ENCODE results near the gene CD300E.
"Not testable (repeated sequence)": the region's sequence is repeated elsewhere in the genome, so short reads cannot be mapped to it uniquely, and the experiment has no call there.

Gene CD300E

DNA sequence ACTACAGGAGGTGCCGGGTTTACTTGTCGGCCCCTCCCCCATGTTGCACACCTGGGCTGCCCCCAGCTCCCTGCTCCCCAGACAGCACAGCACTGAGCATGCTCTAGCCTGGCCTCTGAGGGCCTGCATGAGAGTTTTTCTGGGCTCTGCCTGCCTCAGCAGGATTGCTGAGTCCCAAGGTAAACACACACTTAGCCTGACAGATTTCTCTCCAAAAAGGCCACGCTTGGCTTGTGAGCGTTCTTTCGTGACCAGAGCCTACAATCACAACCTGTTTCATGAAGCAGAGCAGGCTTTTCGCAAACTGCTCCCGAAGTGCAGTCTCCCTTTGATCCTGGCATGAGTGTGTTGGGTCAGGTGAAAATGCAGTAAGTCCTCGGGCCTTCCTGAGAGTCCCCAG lies 9.8 kb upstream of the CD300E start:
- DNase-seq = no peak

DNA sequence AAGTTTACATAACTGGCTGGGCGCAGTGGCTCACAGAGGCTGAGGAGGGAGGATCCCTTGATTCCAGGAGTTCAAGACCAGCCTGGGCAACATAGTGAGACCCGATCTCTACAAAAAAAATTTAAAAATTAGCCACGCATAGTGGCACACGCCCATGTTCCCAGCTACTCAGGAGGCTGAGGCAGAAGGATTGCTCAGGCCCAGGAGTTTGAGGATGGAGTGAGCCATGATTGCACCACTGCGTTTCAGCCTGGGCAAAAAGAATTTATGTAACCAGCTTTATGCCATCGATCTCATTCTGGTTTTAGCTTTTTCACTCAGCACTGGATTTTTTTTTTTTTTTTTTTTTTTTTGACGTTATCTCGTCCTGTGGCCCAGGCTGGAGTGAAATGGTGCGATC lies 9.1 kb upstream of the CD300E start:
- no peak for DNase-seq

DNA sequence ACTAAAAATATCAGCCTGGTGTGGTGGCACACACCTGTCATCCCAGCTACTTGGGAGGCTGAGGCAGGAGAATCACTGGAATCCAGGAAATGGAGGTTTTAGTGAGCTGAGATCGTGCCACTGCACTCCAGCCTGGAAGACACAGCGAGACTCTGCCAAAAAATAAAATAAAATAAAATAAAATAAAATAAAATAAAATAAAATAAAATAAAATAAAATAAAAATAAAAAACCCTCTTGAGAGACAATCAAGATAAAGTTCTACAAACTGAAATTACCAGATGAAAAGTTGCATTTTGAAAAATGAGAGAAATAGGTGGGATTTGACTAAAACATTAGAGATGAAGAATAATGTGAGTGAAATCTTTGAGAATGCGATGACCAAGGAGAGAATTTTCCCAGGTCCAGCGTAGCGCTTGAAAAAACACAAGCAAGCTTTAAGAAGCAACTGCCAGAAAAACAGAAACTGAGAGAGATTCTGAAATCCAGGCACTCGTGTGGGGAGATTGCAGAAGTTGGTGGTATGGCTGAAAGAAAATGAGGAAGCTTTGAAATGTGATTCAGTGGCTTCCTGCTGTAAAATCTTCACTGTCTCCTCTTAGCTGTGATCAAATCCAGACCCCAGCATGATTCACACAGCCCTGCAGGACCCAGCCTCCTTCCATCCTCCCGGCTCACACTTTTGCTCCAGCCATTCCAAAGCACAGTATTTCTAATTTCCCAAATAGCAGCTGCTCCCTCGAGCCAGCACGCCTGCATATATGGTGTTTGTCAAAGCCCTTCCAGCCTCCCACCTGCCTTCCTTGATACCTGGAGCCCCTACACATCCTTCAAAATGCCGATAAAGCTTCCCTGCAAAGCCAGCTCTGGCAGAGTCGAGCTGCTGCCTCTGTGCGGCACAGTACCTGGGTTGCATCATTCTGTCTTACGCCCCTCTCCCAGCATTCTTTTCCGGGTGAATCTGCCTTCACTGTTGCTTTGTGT lies 8.2 kb upstream of the CD300E start:
- DNase-seq = no peak

DNA sequence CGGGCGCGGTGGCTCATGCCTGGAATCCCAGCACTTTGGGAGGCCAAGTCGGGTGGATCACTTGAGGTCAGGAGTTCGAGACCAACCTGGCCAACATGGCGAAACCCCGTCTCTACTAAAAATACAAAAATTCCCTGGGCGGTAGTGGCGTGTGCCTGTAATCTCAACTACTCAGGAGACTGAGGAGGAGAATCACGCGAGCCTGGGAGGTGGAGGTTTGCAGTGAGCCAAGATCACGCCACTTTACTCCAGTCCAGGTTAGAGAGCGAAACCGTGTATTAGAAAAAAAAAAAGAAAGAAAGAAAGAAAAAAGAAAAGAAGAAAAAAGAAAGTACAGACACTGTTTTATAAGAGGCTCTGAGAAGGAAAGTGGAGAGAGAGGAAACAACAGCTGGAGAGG lies 6.7 kb upstream of the CD300E start:
- DNase-seq = not testable (repeated sequence)

DNA sequence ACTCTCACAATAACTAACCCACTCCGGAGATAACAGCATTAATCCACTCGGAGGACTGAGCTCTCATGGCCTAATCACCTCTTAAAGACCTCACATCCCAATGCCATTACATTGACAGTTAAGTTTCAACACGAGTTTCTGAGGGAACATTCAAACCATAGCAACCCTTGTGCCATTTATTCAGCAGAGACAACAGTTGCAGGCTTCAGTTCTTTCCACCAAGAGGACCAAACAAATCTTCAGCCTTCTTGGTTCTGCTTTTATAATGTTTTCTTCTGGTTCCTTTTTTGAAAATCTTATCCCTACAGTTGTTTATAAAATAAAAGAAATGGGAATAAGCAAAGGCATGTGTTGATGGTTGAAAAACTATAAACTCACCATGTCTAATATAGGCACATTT lies 2.1 kb upstream of the CD300E start:
- no peak for DNase-seq

DNA sequence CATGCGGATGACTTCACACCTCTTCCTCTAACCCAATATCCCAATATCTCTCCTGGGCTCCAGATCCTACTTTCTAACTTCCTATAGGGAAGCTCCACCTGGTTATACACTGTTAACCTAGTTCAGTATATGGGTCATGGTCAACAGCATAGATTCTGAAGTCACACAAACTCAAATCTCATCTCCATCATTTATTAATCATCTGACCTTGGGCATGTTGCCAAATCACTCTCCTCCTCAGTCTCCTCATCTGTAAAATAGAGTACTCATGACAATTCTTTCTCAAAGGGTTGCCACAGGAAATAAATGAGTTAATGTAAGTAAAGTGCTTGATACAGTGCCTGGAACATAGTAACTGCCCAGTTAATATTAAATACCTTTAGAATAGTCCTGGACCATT lies 593 bp upstream of the CD300E start:
- no peak for DNase-seq

DNA sequence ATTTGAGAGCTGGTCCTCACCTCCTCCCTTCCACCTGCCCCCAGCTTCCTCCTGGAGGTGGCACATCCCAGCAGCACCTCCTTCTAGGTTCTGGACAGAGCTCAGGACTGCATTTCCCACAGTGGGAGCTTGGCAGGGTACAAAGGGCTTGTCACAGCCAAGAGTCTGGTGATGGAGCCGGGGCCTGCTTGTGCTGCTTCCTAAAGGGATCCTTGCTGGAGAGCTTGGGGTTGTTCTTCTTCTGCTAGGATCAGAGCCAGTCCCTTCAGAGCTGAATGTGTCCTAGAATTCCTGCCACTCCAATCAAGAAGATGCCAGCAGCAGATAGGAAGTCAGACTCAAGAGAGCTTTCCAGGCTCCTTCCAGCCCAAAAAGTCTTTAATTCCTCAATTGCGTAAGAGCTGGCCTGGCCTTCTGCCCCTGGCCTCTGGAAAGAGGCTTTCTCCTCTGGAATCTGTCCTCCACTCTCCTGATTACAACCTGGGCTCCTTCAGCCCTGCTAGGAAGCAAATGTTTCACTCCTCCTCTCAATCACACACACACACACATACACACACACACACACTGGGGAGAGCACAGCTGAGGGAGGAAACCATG lies 4.4 kb downstream of the CD300E start:
- no peak for DNase-seq

DNA sequence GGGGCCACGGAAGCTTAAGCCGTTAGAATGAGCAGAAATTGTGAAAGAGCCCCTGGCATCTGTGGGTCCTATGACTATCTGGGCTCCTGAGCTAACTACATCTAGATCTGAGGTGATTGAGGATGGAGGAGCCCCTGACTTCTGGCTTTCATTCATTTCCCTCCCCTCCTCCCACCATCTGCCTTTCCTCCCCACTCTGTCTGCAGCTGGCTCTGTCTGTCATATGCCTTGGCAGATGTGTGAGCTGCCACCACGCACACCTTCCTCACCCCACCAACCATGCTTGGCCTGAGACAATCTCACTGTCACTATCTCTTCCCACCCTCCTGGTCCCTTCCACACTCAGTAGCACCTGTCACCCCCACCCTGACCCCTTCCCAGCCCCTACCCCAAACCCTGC lies 5.1 kb downstream of the CD300E start:
- DNase-seq = no peak

DNA sequence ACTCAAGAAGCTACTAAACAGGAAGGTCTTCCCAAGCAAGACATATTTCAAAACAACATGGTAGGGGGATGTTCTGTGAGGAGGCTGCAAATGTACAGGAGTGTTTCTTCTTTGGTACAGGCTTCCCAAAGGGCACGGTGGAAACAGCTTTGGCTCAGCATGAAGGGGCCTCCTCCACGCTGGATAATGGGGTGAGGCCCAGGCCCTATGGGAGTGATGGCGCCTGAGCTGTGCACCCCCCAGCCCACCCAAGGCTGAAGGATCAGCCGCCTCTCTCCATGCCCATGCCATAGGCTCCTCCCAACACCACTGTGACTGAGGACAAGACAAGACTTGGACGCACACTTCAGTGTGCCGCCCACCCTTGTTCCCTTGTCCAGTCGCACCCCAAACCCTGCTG lies 6.8 kb downstream of the CD300E start:
- no peak for DNase-seq

DNA sequence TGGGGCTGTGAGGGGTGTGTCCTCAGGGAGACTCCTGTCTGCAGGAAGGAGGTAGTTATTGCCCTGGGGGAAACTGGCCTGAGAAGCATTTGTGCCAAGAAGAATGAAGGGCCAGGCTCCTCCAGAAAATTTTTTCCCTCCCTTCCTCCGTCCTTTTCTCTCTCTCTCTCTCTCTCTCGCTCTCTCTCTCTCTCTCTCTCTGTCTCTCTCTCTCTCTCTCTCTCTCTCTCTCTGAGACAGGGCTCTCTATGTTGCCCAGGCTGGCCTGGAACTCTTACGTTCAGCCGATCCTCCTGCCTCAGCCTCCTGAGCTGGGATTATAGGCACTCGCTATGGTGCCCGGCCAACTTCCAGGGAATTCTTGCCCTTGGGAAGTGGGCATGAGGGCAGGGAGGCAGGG lies 11.5 kb downstream of the CD300E start:
- no peak for DNase-seq

DNA sequence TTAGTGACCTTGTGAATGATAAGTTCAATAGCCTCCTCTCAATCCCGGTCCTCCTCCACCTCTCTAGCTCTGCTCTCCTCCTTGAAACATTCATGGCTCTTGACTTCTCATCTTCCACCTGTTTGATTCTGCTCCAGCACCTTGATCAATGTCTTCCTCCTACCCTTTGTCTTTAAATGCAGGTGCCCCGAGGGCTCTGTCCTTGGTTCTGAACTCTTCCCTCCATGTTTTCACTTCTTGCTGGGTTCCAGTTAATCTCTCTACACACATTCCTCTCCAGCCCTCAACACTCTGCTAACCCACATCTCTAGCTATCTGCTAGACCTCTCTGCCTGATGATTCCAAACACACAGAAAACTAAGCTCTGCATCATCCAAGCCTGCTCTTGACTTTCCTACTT lies 13.4 kb downstream of the CD300E start:
- no peak for DNase-seq

DNA sequence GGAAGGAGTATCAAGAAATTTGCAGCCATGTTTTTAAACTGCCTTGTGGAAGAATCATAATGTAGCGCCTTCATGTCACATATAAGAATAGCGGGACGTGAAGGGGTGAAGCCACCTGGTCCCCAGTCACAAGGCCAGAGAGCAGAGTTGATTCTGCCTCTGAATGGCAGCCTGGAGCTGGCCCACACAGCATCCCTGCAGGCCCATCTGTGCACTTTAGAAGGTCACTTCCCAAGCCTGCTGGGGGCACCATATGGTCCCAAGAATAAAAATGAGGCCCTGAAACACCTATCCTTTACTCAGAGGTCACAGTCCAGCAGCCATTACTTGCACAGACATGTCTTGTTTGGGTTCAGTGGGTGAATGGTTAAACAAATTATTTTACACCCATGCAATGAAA lies 15.0 kb downstream of the CD300E start:
- DNase-seq = no peak

DNA sequence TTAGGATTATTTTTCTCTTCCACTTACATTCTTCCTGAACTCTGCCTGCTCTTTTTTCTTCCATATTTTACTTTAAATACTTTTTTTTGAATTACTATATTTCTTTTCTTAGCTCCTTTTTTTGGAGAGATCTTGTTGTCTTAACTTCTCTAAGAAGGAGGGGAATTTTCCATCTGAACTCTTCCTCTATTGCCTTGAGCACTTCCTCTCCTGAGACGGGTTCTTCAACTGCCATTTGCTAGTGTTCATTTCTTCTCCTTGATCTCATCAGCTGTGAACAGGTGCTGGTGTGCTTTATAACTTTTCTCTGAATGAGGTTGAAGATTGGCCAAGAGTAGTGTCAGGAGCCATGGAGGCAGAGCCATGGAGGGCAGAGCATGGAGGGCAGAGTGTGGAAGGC lies 16.3 kb downstream of the CD300E start:
- DNase-seq = no peak

DNA sequence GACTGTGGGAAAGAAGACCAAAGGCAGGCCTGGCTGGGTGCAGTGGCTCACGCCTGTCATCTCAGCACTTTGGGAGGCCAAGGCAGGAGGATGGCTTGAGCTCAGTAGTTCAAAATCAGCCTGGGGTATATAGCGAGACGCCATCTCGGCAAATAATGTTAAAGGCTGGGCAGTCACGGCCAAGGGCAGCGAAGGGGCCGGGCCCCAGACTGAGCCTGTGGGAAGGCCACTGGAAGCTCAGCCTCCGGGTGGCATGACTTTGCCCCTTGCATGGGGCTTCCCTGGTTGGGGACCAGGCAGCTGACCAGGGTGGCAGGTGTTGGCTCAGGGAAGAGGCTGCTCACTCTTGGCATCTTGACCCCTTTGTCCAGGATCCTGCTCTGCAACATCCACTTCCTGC lies 17.5 kb downstream of the CD300E start:
- DNase-seq = no peak

DNA sequence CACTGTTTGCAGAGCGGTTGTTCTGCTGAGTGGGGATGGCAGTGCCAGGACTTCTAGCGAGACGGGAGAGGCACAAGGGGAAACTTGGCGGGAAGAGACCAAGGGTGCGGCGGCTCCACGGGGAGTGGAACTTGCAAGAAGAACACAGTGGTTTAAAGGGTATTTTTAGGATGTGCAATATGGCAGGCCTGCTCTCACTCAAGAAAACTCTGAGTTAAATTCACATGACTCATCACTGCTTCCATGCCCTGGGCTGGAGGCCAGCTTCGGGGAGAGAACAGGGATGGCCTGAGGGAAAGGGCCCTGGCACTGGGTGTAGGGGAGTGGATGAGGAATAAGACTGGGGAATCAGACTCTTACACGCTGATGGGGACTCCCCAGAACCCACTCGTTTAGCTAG lies 18.2 kb downstream of the CD300E start:
- no peak for DNase-seq

DNA sequence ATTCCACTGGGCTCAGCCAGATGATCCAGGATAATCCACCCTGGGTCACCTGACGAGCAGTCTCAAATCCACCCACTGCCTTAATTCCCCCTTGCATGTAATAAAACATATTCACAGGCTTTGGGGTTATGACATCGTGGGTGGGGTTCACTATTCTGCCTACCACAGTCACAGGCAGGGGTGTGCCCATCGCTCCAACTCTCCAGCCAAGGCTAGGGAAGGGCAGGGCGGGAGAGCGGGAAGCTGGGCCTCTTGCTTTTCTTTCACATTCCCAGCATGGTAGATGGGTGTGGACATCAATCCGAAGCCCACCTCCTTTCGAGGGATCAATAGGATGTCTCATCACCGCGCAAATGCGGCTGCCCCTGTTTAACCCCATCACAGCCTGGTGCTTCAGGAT lies 18.8 kb downstream of the CD300E start:
- DNase-seq = no peak

DNA sequence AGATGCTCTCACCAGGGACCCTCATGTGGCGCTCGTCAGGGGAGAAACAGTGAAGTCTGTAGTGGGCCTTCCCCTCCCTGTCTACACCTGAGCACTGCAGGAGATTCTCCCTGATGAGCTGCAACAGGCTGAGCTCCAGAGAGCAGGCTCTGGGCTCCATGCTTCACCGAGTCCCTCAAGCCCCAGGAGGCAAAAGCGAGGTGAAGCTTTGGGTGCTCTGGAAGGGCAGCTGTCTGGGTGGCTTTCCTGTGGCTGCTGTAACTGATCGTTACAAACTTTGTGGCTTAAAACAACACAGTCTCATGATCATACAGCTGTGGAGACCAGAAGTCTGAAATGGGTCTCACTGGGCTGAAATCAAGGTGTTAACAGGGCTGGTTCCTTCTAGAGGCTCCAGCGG lies 19.3 kb downstream of the CD300E start:
- no peak for DNase-seq

DNA sequence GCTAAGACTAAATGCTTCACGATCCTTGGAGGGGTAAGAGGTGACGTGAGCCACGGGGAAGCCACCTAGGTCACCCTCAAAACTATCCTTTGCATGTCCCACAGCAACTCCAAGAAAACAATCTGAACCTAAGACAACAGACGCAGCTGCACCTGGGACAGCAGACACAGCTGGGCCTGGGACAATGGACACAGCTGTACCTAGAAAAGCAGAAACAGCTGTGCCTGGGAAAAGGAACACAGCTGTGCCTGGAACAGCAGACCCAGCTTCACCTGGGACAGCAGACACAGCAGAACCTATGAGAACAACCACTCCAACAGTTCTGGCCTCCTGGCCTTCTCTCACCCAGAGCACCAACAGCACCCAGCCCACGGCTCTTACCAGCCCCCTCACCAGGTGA lies 19.8 kb downstream of the CD300E start:
- DNase-seq = no peak

DNA sequence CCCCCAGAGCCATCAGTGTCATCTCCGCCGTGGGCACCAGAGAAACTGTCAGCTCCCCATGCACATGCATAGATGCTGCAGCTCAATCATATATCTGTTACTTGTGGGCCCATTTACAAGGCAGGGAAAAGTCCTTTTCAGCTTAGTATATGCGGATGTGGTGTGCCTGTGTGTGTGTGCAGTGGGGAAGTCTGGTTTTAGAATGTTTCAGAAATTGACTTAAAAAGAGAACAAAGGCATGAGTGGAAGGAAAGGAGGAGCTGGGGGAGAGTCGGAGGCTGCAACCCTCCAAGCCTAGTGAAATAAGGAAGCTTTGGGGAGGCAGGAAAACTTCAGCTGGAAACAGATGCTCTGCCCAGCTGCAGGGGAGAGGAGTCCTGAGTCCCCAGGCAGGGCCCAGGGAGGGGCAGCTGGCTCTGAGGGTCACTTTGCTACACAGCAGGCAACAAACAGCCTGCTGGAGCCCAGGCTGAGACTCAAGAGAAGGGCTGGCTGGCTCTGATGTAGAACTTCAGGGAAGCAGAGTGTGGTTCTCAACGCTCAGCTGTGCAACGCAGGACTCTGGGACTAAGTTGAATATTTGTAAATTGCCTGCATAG lies 20.4 kb downstream of the CD300E start:
- DNase-seq = no peak

DNA sequence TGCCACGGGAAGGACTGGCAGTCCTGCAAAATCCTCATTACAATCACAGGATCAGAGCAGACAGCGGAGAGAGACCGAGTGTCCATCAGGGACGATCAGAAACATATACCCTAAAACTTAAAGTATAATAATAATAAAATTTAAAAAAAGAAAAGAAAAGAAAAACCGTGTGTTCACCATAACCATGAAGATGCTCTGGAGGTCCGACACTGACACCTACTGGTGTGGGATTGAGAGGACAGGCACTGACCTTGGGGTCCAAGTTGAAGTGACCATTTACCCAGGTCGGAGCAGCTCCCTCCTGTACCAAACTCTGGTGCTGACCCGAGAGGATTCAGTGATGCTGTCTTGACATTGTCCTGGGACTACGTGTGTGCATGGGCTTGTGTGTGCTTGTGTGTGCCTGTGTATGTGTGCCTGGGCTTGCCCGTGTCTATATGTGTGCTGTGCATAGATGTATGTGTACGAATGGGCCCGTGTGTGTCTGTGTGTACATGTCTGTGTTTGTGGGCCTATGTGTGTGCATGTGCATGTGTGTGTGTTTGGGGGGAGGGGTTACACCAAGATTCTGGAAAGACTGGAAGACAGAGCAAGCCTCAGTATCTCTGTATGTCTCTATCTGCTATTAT lies 21.5 kb downstream of the CD300E start:
- DNase-seq = no peak

DNA sequence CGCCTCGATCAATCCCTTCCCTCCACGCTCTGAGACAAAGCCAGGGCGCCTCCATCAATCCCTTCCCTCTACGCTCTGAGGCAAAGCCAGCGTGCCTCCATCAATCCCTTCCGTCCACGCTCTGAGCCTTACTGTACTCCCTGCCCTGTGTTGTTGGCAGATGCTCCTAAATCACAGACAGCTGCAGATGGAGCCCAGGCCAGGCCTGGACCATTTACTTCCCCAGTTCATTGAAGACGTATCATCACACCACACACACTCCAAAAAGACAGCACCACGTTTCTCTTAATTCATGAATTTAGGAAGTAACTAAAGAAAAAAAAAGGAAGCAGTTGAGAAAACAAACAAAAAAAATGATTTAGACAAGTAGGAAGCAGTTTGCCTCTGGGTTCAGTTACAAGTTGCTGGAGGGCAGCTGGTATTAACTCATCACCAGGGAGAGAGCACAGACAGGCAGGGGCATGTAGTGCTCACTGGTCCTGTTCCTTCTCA lies 24.0 kb downstream of the CD300E start:
- DNase-seq = no peak

DNA sequence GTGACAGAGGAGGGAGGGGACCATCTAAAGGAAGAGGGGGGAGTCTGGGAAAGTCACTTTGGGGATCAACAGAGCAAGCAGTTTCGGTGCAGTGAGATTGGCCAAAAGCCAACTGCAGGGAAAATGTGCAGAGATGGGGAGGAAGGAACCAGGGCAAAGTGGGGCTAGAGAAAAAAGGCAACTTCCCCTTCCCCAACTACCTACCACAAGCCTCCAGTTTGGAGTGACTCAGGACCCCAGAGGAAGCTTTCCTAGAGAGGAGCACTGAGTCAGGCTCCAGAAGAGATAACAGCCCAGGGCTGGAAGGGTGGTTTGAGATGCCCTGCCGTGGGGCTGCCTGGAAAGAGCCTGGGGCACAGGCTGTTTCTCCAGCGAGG lies 24.5 kb downstream of the CD300E start:
- DNase-seq = no peak

DNA sequence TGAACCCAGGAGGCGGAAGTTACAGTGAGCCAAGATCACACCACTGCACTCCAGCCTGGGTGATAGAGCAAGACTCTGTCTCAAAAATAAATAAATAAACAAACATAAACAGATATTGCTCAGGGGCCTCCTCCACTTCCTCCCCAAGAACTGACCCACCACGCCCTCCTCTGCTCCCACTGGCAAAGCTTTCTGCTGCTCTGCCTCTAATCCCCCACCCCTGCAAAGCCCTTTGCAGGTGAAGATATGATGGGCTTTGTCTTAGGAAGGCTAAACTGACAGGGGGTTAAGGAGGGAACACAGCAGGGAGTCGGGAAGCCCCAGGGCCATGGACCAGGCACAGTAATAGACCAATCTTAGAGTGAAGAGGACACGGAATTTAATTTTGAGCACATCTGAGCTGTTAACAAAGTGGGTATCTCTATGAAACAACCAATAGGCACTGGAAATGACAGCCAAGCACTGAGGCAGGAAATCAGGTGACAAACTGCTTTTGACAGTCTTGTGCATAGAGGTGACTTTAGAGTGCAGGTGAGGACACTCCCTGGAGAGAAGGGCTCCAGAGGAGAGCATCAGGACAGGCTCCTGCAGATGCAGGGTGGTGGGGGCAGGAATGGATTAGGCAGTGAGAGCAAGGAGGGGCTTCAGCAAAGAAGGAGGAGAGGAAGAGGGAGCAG lies 25.1 kb downstream of the CD300E start:
- DNase-seq = no peak

Measured in activated T-cell treated with anti-CD3 and anti-CD28 coated beads, Interleukin-2, amount 50 U/mL, for 1 hour (primary cell).